NCI-H2029 treated with DMSO at 0.1 percent for 48 hours (cell line): ENCODE results near the gene GBP1.
"Not testable (repeated sequence)": the region's sequence is repeated elsewhere in the genome, so short reads cannot be mapped to it uniquely, and the experiment has no call there.

ENCODE experiments used
- DNase-seq: peaks from one replicate; lab custom pipeline; 2025; lab: John Stamatoyannopoulos, UW

The GBP1 gene

DNA sequence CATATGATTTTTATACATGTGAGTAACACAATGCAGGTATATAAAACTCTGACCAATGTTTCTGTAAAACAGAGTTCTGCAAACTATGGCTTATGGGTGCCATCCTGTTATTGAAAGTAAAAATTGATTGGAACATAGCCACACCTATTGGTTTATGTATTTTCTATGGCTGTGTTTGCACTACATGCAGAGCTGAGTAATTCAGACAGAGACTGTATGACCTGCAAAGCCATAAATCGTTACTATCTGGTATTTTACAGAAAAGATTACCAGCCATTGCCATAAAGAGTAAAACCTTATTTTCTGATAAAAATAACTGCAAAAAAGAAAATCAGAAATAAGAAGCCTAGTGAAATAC lies 13.1 kb downstream of the GBP1 start:
- DNase-seq: no peak

DNA sequence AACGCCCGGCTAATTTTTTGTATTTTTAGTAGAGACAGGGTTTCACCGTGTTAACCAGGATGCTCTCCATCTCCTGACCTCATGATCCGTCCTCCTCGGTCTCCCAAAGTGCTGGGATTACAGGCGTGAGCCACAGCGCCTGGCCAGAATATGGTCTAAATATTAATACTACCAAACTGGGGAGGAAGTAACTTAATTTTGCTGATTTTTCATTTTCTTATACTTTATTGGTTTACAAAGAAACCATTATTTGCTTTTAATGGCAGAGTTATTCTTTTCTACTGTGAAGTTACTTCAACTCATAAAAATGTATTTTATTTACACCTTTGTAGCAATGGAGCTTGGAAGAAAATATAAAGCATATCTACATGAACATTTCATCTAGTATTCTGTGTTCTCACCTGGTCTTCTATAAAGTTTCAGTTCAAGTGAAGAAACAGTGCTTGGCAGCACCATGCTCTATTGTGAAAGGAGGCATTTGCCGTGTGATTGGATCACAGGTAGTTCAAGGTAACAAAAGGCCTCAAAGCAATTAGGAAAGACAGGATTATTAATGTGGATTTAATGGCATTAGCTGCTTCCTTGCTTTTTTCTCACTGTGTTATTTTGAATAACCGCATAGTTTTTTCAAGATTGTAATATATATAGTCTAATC lies 13.6 kb downstream of the GBP1 start:
- DNase-seq: no peak

GRCh38 chr1:89050649-89051033 lies 14.4 kb downstream of the GBP1 start:
- DNase-seq: no peak

- not testable (repeated sequence) for DNase-seq
Observed at GRCh38 chr1:89049901-89050648, 14.9 kb downstream of the GBP1 start.

GRCh38 chr1:89049187-89049586 lies 15.8 kb downstream of the GBP1 start:
- not testable (repeated sequence) for DNase-seq

DNA sequence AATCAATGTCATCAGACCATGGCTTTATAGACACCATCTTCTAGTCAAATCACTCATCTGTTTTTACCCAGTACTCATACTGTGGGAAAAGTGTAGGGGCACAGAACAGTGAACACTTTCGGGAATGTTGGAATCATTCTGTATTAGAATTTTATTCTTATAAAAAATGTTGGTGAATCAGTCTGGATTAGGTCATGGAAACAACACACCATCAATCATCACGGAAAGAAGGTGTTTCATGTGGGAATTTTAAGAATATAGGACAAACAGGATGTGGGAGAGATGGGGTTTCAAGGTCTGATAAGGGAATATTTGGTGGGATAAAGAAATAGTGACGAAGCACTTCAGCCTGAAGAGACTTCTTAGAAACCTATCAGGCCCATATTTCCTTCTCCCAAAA lies 17.3 kb downstream of the GBP1 start:
- no peak for DNase-seq

DNA sequence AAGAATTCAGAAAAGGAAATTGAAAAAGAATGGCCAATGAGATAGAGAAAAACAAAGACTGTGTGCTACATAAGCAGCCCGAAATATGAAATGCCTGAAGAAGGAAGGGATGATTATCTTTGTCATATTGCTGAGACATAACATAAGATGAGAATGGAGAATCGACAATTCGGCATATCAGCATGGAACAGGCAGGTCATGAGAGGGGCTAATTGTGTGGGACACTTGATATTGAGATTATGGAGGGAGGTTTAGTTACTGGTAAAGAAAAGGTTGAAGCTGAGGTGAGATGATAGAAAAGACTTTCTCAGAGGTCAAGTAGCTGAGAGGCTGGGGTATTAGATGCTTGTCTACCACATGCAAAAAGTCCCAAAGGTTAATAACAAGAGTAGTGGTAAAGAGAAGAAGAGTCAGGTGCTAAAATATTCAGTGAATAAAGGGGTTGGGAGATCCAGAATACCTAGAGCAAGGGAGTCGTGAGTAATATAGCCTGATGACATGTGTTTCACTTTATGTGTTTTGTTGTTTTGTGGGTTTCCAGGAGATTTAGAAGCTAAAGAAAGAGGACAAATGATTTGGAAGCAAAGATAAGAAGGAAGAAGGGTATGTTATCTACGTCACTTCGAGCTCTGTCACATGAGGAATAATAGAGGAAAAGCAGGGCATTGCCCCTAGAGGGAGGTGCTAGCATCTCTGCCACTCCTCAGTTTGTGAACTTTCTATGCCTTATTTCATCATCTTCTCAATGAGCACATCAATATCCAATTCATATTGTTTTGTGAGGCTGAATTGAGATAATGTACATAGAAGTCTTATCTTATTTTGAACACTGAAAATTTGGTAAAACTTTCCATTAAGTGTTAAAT lies 18.5 kb downstream of the GBP1 start:
- not testable (repeated sequence) for DNase-seq

DNA sequence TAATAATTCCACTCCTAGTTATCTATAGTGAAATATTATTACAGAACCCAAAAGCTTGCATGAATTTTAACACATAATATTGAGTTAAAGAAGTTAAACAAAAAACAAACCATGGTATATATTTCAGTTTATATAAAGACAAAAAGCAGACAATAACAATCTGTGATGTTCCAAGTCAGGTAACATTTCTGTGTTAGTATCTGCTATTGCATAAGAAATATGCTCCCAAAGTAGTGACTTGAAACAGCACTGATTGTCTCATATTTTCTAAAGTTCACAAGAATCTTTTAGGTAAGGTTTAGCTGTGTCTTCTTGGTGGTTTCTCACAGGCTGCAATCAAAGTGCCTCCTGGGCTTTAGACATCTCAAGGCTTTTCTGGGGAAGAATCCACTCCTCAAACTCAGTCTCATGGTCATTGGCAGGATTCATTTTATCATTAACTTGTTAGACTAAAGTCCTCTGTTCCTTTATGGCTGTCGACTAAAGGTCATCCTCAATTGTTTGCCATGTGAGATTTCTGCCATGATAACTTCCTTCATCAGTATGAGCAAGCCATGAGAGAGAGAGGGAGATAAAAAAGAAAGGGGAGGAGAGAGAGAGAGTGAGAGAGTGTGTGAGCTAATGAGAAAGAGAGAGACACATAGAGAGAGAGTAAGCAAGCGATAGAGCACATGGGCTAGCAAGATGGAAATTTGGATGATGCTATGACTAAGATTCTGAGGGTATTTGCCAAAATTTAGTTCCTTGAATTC lies 19.9 kb downstream of the GBP1 start:
- no peak for DNase-seq

DNA sequence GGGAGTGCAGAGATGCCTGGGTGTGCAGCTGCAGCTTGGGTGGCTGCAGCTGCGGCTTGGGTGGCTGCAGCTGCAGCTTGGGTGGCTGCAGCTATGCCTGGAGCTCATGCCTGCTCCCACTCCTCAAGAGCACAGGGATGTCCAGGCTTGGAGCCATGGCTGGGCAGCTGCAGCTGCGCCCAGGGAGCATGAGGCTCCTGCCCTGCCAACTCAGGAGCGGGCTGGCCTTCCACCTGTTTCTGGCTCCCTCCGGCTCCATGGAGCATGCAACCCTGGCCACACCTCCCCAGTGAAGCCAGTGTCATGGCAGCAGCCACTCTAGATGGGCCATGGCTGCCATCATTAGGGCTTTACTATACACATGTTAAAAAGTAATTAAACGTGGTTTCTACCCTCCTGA lies 21.1 kb downstream of the GBP1 start:
- no peak for DNase-seq

DNA sequence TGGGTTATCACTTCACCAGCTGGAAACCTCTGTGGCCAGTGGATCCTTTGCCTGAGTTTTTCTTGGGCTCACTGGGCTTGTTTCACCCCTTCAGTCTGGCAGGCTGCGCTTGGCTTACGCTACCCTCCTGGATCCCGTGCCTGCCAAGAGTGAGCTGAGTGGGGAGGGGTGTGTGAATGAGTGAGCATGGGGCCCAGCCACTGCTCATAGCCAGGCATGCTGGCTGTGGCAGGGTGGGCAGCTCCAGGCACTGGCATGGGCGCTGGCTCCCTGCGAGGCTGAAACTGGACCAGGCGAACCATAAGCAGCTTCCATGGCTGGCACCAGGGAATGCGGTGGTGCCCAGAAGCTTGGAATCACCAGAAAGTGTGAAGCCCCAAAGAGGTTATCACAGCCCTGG lies 22.5 kb downstream of the GBP1 start:
- no peak for DNase-seq

GRCh38 chr1:89041721-89042120 lies 23.3 kb downstream of the GBP1 start:
- DNase-seq: no peak

GRCh38 chr1:89041119-89041641 lies 23.8 kb downstream of the GBP1 start:
- no peak for DNase-seq

DNA sequence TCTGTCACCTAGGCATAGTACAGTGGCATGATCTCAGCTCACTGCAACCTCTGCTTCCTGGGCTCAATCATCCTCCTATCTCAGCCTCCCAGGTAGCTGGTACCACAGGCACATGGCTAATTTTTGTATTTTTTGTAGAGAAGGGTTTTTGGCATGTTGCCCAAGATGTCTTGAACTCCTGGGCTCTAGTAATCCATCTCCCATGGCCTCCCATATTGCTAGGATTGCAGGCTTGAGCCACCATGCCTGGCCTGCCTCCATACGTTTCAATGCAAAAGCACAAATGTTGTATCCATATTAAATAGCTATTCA lies 24.7 kb downstream of the GBP1 start:
- DNase-seq: no peak

DNA sequence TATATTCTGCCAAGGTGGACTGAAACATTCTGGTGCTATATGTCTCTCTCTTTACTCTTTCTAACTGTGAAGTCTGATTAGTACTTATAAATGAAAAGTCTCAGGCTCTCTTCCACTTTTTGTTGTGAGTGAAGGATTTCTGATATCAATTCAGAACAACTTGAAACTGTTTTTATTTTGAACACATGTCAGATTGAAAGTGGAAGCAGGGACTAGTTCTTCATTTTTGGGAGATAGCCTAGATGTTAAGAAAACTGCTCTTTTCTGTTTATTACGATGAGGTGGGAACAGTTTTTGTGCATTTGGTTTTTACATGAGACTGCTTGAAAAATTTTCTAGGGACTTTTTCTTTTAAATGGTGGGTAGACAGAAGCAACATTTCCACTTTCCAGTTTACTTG lies 27.8 kb downstream of the GBP1 start:
- no peak for DNase-seq

DNA sequence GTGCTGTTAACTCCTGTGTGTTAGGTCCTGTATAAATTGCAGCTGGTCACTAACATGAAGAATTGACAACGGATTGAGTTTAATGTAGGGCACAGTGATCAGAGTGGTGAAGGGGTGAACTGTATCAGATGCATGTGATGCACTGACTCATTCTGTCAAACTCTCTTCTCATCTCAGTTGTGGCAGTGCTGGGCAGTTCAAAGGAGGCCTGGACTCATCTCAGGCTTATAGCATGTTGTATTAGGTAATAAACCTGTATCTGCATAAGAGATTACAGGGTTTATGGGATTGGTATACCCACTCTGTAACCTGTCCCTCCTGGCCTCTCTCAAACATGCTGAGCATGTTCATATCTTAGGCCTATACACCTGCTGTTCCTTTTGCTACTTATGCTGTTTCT lies 29.9 kb downstream of the GBP1 start:
- no peak for DNase-seq

DNA sequence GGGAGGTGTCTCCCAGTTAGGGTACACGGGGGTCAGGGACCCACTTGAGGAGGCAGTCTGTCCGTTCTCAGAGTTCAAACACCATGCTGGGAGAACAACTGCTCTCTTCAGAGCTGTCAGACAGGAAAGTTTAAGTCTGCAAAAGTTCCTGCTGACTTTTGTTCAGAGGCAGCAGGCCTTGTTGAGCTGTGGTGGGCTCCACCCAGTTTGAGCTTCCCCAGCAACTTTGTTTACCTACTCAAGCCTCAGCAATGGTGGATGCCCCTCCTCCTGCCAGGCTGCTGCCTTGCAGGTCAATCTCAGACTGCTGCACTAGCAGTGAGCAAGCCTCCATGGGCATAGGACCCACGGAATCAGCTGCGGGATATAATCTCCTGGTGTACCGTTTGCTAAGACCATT lies 31.0 kb downstream of the GBP1 start:
- DNase-seq: not testable (repeated sequence)

- DNase-seq: not testable (repeated sequence)
Observed at GRCh38 chr1:89029051-89029450, 36.0 kb downstream of the GBP1 start.

DNA sequence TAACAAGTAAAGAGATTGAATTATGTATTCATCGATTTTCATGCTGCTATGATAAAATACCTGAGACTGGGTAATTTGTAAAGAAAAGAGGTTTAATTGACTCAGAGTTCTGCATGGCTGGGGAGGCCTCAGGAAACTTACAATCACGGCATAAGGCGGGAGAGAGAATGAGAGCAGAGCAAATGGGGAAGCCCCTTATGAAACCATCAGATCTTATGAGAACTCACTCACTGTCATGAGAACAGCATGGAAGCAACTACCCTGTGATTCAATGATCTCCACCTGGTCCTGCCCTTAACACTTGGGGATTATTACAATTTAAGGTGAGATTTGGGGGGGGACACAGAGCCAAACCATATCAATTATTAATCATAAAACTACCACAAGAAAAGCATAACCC lies 39.1 kb downstream of the GBP1 start:
- no peak for DNase-seq

- DNase-seq: no peak
Observed at GRCh38 chr1:89023026-89023425, 42.0 kb downstream of the GBP1 start.

GRCh38 chr1:89022167-89022959 lies 42.6 kb downstream of the GBP1 start, which contains the start of gene GBP3:
TSS of gene GBP3 (minus strand) at chr1:89022866. CDS start at chr1:89020721, 2,145 bp downstream.
- DNase-seq: peak; percentile 70

DNA sequence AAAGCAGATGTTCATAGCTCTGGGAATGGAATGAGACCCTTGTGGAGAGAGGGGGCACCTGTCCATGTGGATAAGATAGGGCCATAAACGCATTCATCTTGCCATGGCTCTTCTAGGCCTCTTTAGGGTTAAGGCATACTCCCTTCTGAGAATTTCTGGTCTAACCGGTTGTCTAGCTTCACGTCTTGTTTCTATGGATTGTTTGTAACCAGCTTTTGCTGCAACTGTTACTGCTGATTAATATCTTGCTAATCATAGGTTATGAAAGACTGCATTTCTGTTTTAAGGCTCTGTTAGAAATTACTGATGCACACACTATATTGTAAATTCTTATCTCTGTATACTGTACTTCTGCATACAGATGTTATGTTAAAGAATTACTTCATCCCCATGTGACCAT lies 46.7 kb downstream of the GBP1 start:
- not testable (repeated sequence) for DNase-seq
